Neural cell (in vitro differentiated cells): ENCODE data around the gene ADAMTS6.

Source experiments
- CTCF ChIP-seq: fragments of 450-650 bp; IDR thresholded peaks from 2 replicates; pipeline ENCODE4 v1.5.1; 2014; ENCODE audit warnings: antibody characterized with exemption, mild to moderate bottlenecking, moderate library complexity; ENCODE audit not compliant: poor library complexity, severe bottlenecking
- EP300 ChIP-seq: fragments of 450-650 bp; conservative IDR thresholded peaks from 2 replicates; pipeline ENCODE4 v1.6.1; 2014; ENCODE audit warnings: antibody characterized with exemption, mild to moderate bottlenecking, moderate library complexity; ENCODE audit not compliant: poor library complexity, severe bottlenecking
- EZH2 ChIP-seq: fragments of 200-600, 300-800 bp; shearing (Covaris generic), sonication (generic); IDR thresholded peaks from 2 replicates; pipeline ENCODE4 v1.6.1; 2014; ENCODE audit warnings: antibody characterized with exemption, low read length, borderline replicate concordance, mild to moderate bottlenecking; ENCODE audit not compliant: insufficient read depth, poor library complexity, severe bottlenecking
- POLR2AphosphoS5 ChIP-seq: IDR thresholded peaks from 2 replicates; pipeline ENCODE4 v1.6.1; 2012
- RAD21 ChIP-seq: fragments of 450-650 bp; conservative IDR thresholded peaks from 2 replicates; pipeline ENCODE4 v1.6.1; 2014; ENCODE audit warnings: antibody characterized with exemption, mild to moderate bottlenecking, moderate library complexity
- REST ChIP-seq: IDR thresholded peaks from 2 replicates; pipeline ENCODE4 v1.6.1; 2012; ENCODE audit warnings: borderline replicate concordance

GRCh38 chr5:65307931-65308330 is 173.8 kb downstream of the ADAMTS6 start:
- no peak for TF ChIP-seq CTCF
- TF ChIP-seq EZH2 = no peak
- TF ChIP-seq POLR2AphosphoS5 = no peak
- TF ChIP-seq RAD21 = no peak
- no peak for TF ChIP-seq REST
- TF ChIP-seq EP300 = no peak
